Adrenal gland (tissue), 5 donors: ENCODE data around the gene CYP39A1.

ENCODE experiments used
- CTCF ChIP-seq, 6 experiments: fragments of 450-650 bp in 4 of 6; fragments of 200-600 bp in 2 of 6; sonication (generic) in 1 of 6; IDR thresholded peaks; 1 replicate in 5 of 6; 2 replicates in 1 of 6; pipeline versions ENCODE4 v1.5.1 to v1.8.0; 2016 to 2021; ENCODE audit warnings: antibody characterized with exemption in 6 of 6, mild to moderate bottlenecking in 2 of 6, moderate library complexity in 1 of 6
- POLR2A ChIP-seq, 2 donors: fragments of 450-650 bp; IDR thresholded peaks; one replicate each; pipeline ENCODE4 v1.6.1; 2017; ENCODE audit warnings: antibody characterized with exemption in 2 of 2, mild to moderate bottlenecking in 2 of 2, moderate library complexity in 1 of 2
- donor health status: DM: no; HTN: no; CAD: no.

- TF ChIP-seq CTCF (IDR thresholded peaks at IDR 0.05) (no peak), POLR2A (IDR thresholded peaks at IDR 0.05) (no peak)
These were observed 23.6 kb downstream of the CYP39A1 start for GRCh38 chr6:46628976-46629375.
